Loucy (cell line): ENCODE measurements around the gene INCA1.

Source experiments
- H2AFZ ChIP-seq: fragments of 200-600 bp; sonication (generic); 2 replicates; pipeline ENCODE4 v1.6.0; 2016; ENCODE audit warnings: antibody characterized with exemption, mild to moderate bottlenecking, low read length, moderate library complexity
- H3F3A ChIP-seq: fragments of 200-600 bp; 2 replicates; pipeline ENCODE4 v1.6.0; 2016; ENCODE audit warnings: antibody characterized with exemption, low read depth, mild to moderate bottlenecking
- H3K27me3 ChIP-seq: fragments of 200-600 bp; sonication (generic); 2 replicates; pipeline ENCODE4 v1.6.1; 2014; ENCODE audit warnings: low read length, mild to moderate bottlenecking; ENCODE audit not compliant: insufficient read depth, poor library complexity, severe bottlenecking
- H3K36me3 ChIP-seq: fragments of 200-600 bp; sonication (generic); 2 replicates; pipeline ENCODE4 v1.6.1; 2016; ENCODE audit warnings: low read length; ENCODE audit not compliant: insufficient read depth
- H3K4me1 ChIP-seq: fragments of 200-600 bp; sonication (generic); 2 replicates; pipeline ENCODE4 v1.5.1; 2014; ENCODE audit warnings: low read length, mild to moderate bottlenecking; ENCODE audit not compliant: insufficient read depth, poor library complexity, severe bottlenecking
- H3K4me2 ChIP-seq: fragments of 200-600 bp; sonication (generic); 2 replicates; pipeline ENCODE4 v1.6.0; 2014; ENCODE audit warnings: antibody characterized with exemption, low read length, low read depth, mild to moderate bottlenecking; ENCODE audit not compliant: poor library complexity, severe bottlenecking
- H3K4me3 ChIP-seq: fragments of 200-600 bp; sonication (generic); 2 replicates; pipeline ENCODE4 v1.5.1; 2014; ENCODE audit warnings: low read length, mild to moderate bottlenecking, mixed read lengths; ENCODE audit not compliant: poor library complexity, severe bottlenecking
- H3K79me2 ChIP-seq: fragments of 200-600 bp; sonication (generic); 2 replicates; pipeline ENCODE4 v1.6.1; 2014; ENCODE audit warnings: low read length; ENCODE audit not compliant: insufficient read depth
- H3K9ac ChIP-seq: fragments of 200-600 bp; sonication (generic); 2 replicates; pipeline ENCODE4 v1.6.0; 2014; ENCODE audit warnings: mild to moderate bottlenecking, low read depth, low read length, moderate library complexity; ENCODE audit not compliant: poor library complexity, severe bottlenecking
- H3K9me2 ChIP-seq: fragments of 200-600 bp; sonication (generic); replicated peaks from 2 replicates; pipeline ENCODE4 v1.6.1; 2016; ENCODE audit warnings: low read depth, low read length, mixed read lengths
- H3K9me3 ChIP-seq: fragments of 200-600 bp; sonication (generic); 2 replicates; pipeline ENCODE4 v1.6.1; 2014; ENCODE audit warnings: mild to moderate bottlenecking, antibody characterized with exemption, low read length, low read depth; ENCODE audit not compliant: insufficient read depth
- H4K20me1 ChIP-seq: fragments of 200-600 bp; sonication (generic); 2 replicates; pipeline ENCODE4 v1.6.0; 2014; ENCODE audit warnings: antibody characterized with exemption, low read length, mild to moderate bottlenecking; ENCODE audit not compliant: insufficient read depth, poor library complexity, severe bottlenecking
- CTCF ChIP-seq: fragments of 200-600 bp; sonication (generic); conservative IDR thresholded peaks from 2 replicates; pipeline ENCODE4 v1.5.1; 2014; ENCODE audit warnings: mild to moderate bottlenecking, antibody characterized with exemption, low read length
- EZH2phosphoT487 ChIP-seq: fragments of 200-600 bp; IDR thresholded peaks from 2 replicates; pipeline ENCODE4 v1.6.1; 2018; ENCODE audit warnings: antibody characterized with exemption, mild to moderate bottlenecking, moderate library complexity, borderline replicate concordance

The INCA1 gene

GRCh38 chr17:5034651-5035050, 37.3 kb upstream of the INCA1 start:
- Histone ChIP-seq H2AFZ (no peak overlapping the region), H3K36me3 (no peaks in the 10 kb centered on the region), H3K4me3 (no peak overlapping the region), H3K27me3 (no peaks in the 10 kb centered on the region), H3K9ac (no peak overlapping the region), H3F3A (no peaks in the 10 kb centered on the region), H3K79me2 (no peaks in the 10 kb centered on the region), H3K9me3 (no peaks in the 10 kb centered on the region), H3K4me1 (no peaks in the 10 kb centered on the region), H3K9me2 (no peaks in the 10 kb centered on the region), H3K4me2 (no peak overlapping the region), H4K20me1 (no peaks in the 10 kb centered on the region)
- TF ChIP-seq EZH2phosphoT487 (no peak), CTCF (no peak)

GRCh38 chr17:5034063-5034462, 36.7 kb upstream of the INCA1 start:
- H3K36me3 ChIP-seq, result no peaks in the 10 kb centered on the region
- no peaks in the 10 kb centered on the region for H3K27me3 ChIP-seq
- no peak overlapping the region for H3K4me2 ChIP-seq
- TF ChIP-seq EZH2phosphoT487 (no peak), CTCF (no peak)
- H3K79me2 ChIP-seq, result no peaks in the 10 kb centered on the region
- no peaks in the 10 kb centered on the region for H3K4me1 ChIP-seq
- H4K20me1 ChIP-seq, result no peaks in the 10 kb centered on the region
- H3K9me2 ChIP-seq, result no peaks in the 10 kb centered on the region
- H3K4me3 ChIP-seq, result no peak overlapping the region
- no peaks in the 10 kb centered on the region for H3K9me3 ChIP-seq
- H3F3A ChIP-seq, result no peaks in the 10 kb centered on the region
- H2AFZ ChIP-seq, result no peak overlapping the region
- H3K9ac ChIP-seq, result no peak overlapping the region

GRCh38 chr17:5033352-5034015, 36.2 kb upstream of the INCA1 start:
- Histone ChIP-seq H3K9ac (no peak overlapping the region), H3K4me1 (no peaks in the 10 kb centered on the region), H2AFZ (no peak overlapping the region), H3K27me3 (no peaks in the 10 kb centered on the region), H3K9me2 (no peaks in the 10 kb centered on the region), H3K9me3 (no peaks in the 10 kb centered on the region), H3F3A (no peaks in the 10 kb centered on the region), H3K4me2 (no peak overlapping the region), H3K36me3 (no peaks in the 10 kb centered on the region), H4K20me1 (no peaks in the 10 kb centered on the region), H3K4me3 (no peak overlapping the region), H3K79me2 (no peaks in the 10 kb centered on the region)
- TF ChIP-seq CTCF (no peak), EZH2phosphoT487 (no peak)
